GM18909 (cell line): ENCODE data around the gene MYO1A.
"Not testable (repeated sequence)": the region's sequence is repeated elsewhere in the genome, so short reads cannot be mapped to it uniquely, and the experiment has no call there.

Experiments used
- ATAC-seq: cut with Tn5 transposase; IDR thresholded peaks from one replicate; pipeline ENCODE4 v1.9.1; 2021; ENCODE audit warnings: mild to moderate bottlenecking; ENCODE audit not compliant: unreplicated experiment, poor library complexity

Gene MYO1A

DNA sequence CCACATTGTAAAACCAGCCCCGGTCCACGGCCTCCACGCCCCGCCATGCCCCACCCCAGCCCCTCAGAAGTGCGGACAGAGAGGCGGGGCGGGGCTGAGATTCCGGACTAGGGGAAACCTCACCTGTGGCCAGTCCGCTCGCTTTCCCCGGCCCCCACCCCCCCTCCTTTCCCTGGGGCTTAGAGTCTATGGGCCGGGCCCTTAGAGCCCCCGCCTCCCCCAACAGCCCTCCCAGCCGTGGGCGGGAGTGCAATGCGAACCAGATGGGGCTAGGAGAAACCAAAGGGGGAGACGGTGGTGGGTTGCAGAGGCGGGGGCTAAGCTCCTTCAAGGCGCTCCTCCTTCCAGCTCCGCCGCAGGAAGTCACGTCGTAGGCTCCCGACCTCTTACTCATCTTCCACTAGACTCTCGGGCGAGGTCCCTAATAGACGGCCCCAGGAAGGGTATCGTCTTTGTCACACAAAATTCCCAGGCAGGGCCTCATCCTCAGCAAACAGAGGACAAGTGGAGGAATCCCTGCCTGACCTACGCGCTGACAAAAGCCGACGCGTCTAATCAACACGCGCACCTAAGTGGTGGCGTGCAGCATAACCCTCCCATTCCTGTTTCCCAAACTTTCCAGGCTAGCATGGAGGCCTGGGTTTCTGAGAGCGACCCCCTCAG, 37.9 kb upstream of the MYO1A start:
- peak; percentile 29 for ATAC-seq

DNA sequence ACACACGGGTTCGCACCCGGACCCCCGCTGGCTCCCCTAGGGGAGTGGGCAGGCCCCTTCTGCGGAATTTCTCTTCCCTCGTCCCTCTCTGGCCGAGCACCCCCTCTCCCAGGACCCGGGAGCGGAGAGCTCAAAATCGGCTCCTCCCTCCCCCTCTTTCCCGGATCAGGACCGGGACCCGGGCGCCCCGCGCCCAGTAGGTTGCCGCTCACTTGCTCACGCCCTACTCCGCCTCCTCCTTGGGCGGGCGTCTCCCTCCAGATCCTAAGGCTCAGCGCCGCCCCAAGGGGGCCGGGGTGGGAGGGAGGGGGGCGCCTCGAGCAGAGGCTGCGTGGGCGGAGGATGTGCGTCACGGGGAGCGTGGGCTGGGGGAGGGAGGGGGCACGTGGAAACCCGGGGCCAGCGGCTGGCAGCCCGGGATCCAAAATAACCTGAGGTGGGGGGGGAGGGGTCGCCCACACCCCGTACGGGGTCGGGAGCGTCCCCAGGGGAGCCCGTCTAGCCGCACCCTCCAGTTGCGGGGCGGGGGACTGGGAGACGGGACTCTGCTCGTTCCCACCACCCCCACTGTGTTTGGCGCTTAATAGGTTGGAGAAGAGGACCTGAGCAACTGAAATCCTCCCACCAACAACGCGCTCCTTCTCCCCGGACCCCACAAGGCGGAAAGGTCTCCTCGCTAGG, 37.2 kb upstream of the MYO1A start:
- ATAC-seq = peak; percentile 42

DNA sequence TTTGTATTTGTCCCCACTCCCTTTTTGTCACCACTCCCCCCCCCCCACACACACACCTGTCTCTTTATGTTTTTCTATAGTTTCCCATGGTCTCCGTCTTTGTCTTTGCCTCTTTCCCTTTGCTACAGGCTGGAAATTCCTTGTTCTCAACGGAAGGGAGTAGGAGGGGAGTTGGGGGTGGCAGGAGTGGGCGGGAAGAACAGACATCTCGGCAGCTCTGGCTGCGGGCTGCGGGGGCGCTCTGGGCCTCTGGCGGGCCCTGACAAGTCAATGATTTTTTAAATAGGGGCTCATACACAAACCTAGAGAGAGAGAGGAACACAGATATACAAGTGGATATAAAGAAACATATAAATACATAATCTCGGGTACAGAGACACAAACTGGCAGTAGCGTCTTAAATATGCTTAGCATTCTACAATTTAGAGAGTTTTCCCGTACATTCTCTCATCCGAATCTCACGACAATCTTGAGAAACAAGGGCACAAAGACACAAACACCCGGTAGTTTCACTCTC, 36.6 kb upstream of the MYO1A start:
- ATAC-seq = no peak

DNA sequence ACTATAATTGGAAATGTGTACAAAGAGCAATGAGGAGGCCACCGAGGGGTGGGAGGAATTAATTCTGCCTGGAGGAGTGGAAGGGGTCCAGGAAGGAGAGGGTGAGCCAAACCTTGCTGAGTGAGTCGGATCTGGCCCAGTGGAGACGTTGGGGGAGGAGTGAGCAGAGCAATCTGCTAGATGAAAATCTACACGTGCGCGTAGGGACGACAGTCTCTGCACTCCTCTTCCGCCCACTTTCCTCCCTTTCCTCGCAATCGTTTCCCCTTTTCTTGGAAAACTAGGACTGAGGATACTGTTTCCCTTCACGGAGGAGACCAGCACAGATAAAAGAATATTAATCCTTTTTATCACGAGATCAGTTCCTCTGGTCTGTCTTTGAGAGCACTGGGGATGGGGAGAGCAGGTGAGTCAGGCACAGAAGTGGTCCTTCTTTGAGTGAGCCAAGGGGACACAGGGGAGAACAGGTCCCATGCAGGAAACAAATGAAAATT, 36.1 kb upstream of the MYO1A start:
- no peak for ATAC-seq

DNA sequence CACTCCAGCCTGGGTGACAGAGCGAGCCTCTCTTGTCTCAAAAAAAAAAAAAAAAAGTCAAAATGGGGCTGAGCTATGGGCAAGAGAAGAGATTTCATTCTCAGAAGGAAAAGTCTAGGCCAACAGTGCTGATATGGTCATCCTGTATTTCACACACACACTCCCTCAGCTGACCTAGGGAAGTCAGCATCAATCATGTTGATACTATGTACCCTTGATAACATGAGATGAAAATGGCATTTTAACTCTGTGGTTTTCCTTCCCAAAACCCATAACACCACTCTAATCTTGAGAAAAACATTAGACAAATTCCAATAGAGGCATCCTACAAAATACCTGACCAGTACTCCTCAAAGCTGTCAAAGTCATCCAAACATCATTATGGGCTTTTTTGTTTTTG, 30.9 kb upstream of the MYO1A start:
- ATAC-seq = no peak

DNA sequence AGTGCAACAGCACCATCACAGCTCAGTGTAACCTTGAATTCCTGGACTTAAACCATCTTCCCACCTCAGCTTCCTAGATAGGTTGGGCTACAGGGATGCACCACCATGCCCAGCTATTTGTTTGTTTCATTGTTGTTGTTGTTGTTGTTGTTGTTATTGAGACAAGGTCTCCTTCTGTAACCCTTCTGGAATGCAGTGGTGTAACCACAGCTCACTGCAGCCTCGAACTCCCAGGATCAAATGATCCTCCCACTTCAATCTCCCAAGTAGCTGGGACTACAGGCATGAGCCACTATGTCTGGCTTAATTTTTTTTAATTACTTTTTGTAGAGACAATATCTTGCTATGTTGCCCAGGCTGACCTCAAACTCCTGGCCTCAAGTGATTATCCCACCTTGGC, 29.9 kb upstream of the MYO1A start:
- ATAC-seq = no peak

DNA sequence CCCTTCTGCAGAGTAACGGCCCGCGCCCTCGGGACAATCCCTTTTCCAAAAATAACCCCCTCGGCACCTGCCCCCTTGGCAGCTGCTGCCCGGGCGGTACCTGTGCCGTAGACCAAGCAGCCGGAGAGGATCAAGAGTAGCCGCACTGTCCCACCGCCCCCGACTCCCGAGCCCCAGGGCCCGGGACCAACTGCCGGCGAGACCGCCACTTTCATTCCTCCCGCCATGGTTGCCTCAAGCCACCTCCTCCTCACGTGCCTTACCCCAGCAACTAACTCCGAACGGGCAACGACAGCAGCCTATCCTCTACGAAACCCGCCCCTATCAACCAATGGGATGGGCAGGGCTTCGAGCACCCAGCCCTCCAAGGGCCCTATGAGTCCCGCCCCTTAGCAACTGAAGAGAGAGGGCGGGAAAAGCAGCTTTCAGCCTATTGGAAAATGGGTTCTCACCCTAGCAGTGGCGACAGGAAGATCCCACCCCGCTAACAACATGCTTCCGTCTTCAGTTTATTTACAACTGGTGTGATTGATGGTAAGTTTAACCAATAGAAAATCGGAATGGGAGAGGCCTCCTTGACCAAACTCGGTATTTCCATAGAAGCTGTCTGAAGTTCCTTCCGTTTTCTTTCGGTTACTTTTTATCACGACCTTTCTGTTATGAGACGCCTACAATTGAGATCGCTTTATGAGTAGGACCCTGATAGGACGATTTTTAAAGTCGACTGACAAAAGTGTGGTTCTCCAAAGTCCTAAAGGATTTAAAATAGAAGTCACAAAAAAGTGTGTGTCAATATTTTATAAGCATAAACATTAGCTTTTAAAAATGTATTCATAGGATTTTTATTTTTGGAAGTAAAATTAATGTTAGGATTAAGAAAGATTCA, 28.8 kb upstream of the MYO1A start, which contains the start of gene NEMP1:
Gene NEMP1, minus strand, starts transcription at position 273 of the 886 bp plus-strand sequence. Its CDS starts 46 bp downstream, at position 227.
- peak; percentile 97 for ATAC-seq

DNA sequence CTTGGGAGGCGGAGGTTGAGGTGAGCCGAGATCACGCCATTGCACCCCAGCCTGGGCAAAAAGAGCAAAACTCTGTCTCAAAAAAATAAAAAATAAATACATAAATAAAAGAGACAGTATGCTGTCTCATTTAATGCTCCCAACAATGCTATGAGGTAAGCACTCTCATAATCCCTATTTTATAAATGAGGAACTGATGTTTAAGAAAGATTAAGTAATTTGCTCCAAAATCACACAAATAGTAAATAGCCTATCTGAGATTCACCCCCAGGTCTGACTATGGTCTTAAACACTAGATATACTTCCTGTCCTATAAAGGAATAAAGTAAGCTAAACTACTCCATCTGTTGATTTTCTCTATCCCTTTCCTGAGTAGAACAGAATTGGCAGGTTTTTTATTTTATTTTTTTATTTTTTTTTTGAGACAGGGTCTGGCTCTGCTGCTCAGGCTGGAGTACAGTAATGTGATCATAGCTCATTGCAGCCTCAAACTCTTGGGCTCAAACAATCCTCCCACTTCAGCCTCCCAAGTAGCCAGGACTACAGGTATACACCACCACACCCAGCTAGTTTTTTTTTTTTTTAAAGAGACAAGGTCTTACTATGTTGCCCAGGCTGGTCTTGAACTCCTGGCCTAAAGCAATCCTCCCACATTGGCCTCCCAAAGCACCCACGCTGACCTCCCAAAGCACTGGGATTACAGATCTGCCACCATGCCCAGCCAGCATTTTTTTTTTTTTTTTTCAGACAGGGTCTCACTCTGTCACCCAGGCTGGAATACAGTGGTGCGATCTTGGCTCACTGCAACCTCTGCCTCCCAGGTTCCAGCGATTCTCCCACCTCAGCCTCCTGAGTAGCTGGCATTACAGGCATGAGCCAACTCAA, 23.9 kb upstream of the MYO1A start:
- ATAC-seq = not testable (repeated sequence)

DNA sequence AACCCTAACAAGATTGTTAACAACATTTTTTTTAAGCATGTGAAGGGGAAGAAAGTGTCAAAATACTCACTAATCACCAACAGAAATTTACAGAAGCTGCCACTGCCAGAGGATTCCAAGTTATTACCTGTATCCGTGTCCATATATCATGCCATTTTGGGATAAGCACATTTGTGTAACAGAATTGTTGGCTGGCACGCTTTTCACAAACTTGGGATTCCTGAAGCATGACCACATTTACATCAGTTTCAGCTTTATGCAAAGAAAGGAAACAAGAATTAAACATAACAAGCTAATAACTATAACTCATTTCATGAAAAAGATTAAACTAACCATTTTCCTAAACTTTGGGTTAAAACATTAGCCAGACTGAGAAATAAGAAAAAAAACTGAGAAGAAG, 22.7 kb upstream of the MYO1A start:
- no peak for ATAC-seq

DNA sequence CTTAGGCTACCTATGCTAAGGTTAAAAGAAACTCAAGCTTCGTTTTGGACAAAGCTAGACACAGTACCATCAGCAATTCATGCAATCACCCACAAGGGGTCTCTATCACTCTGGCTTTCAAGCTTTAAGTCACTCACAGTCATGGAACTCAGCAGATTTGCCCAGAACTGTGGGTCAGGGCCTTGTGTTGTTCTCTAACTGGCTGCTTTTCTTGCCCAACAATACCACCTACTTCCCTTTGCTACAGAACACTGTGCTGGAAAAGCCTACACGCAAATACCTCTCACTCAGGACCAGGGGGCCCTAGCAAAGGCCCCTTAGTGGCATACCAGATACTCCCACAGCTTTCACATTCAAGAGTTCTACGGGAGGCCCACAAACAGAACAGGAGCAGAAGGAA, 19.6 kb upstream of the MYO1A start:
- ATAC-seq = peak; percentile 82

DNA sequence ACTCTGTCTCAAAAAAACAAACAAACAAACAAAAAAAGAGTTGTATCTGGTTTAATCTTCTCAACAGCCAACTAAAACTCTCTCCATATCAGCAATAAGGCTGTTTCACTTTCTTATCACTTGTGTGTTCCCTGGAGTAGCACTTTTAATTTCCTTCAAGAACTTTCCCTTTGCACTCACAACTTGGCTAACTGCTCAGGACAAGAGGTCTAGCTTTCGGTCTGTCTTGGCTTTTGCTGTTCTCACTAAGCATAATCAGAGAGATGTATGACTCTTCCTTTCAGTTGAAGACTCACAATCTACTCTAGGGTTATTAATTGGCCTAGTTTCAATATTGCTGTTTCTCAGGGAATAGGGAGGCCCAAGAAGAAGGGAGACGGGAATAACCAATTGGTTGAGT, 16.3 kb upstream of the MYO1A start:
- no peak for ATAC-seq

DNA sequence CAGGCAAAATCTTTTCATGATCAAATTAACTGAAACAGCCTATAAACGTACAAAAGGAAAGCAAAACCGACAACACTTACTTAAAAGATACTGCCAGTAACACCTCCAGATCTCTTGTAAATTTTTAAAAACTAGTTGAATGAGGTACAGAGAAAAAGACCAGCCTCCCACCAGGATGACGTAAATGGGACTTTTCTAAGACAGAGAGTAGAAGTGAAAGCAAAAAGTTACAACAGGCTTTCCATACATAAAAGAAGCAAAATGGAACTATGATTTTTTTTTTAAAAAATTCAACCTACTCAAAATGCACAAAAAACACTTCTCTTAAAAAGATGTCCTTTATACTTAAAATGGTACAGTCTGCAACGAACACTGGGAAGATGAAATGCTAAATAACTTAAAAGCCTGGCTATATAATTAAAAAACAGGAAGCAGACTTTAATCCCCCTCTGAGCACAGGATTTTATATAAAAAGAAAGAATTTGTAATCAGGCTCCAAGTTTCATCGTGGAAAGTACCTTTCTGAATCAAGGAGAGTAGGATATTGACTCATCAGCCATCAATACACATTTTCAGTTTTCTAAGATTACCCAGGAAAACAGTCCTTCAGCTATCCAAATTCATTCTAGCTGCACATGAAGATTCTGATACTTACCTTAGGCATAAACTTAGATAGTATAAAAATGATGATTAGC, 14.2 kb upstream of the MYO1A start:
- ATAC-seq = peak; percentile 75

DNA sequence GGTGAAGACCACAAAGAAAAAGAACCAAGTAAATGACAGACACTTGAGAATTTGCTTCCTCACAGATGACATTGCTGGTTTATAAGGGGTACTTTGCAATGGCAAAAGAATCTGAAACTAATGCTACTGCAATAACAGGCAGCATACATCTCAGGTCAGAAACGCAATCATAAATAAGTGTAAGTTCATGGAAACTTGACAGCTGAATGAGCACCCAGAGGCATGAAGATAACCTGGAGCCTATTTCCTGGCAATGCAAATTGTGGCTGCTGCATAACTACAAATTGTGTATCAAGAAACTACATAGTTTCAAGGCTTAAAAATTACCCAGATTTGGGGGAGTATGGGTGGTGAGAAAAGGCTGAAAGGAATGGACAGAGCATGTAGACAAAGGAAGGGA, 8.5 kb upstream of the MYO1A start:
- ATAC-seq = no peak

DNA sequence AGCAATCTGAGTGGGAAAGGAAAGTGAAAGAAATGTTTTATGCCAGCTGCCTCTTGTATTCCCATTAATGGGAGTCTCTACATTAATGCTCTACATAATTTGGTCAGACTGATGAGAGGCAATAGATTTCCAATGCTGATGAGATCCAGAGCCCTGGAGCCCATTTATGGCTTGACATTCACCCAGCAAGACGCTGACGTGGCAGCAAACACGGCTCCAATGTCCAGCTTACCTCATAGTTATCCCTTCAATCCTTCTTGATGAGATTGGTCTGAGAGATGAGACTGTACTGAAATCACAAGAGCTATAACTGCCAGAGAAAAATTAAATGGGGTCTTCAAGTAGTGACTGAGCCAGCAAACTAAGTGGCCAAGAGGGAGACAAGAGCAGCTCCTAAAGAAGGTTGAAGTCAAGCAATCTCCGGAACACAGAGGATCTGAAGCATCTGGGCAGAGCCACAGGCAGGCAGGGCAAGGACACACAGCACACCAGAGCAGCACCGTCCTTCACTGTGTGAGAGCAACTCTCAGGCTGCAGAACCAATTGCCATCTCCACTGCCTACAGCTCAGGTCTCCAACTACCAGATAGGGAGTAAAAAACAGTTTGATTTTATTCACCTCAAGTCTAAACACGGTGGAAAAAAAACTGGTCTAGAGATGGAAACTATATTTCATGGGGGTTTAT, 7.3 kb upstream of the MYO1A start:
- ATAC-seq = no peak

DNA sequence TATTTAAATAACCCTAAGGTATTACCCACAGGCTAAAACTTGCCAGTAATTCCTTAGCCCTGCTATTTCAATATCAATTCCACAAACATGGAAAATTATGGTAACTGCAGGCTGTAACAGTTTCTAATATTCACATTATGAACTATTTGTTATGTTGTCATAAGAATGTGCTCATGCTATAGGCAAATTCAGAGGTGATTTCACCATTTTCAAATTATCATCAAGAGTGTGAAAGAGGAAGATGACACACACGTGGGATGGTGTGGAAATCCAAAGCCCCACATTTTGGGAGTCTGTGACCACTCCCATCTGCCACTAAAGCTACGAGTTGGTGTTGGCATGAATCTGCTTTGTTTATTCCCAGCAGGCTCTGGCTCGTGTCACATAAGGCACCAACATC, 5.9 kb upstream of the MYO1A start:
- no peak for ATAC-seq

DNA sequence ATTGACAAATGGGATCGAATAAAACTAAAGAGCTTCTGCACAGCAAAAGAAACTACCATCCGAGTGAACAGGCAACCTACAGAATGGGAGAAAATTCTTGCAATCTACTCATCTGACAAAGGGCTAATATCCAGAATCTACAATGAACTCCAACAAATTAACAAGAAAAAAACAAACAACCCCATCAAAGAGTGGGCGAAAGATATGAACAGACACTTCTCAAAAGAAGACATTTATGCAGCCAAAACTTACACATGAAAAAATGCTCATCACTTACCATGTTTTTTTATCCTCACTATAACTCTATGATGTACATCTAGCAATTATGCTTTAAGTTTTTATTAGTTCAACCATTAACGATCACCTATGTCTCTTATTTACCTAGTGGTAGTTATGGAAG, 4.0 kb upstream of the MYO1A start:
- not testable (repeated sequence) for ATAC-seq

DNA sequence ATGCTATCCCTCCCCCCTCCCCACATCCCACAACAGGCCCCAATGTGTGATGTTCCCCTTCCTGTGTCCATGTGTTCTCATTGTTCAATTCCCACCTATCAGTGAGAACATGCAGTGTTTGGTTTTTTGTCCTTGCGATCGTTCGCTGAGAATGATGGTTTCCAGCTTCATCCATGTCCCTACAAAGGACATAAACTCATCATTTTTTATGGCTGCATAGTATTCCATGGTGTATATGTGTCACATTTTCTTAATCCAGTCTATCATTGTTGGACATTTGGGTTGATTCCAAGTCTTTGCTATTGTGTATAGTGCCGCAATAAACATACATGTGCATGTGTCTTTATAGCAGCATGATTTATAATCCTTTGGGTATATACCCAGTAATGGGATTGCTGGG, 3.2 kb upstream of the MYO1A start:
- not testable (repeated sequence) for ATAC-seq

DNA sequence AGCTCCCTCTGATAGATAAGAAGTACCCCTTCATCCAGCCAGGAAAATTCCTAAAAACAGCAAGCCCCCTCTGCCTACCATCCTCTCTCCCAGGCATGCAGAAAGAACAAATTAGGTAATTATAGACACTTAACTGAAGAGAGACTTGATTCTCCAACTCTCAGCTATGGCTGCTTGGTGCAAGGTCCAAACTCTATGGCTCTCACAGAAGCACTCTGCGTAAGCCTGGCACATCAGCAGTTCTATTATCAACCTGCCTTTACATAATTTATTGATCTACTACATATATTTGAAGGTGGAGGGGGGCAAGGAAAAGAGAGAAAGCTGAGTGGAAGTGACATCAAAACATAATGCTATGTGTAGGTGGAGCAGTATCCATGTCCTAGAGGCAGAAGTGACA, 1.1 kb upstream of the MYO1A start:
- ATAC-seq = no peak

DNA sequence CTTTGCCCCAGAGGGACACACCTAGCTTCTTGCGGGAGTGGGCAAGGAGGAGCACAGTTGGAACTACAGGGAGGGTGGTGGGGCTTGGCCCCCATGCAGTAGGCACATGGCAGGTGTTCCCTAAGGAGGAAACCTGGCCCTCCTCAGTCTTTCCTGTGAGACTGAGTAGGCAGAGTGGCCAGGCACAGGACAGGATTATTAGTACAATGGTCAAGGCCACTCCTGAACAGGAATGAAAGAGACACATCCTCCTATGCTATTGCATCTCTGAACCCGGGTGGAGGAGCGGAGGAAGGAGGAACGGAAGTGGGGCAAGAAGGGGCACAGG, 846 bp downstream of the MYO1A start:
- no peak for ATAC-seq
